Stimulated activated CD8-positive, alpha-beta memory T cell treated with anti-CD3 and anti-CD28 coated beads, Interleukin-15, amount 100 ng/mL, for 4 hours (primary cell): ENCODE measurements around the gene DEGS2.
"Not testable (repeated sequence)": the region's sequence is repeated elsewhere in the genome, so short reads cannot be mapped to it uniquely, and the experiment has no call there.

ENCODE experiments used
- DNase-seq, 2 donors: peaks; one replicate each; pipeline ENCODE4 v3.0.0-alpha.2; 2020; ENCODE audit warnings: low read depth in 2 of 2

The DEGS2 gene

DNA sequence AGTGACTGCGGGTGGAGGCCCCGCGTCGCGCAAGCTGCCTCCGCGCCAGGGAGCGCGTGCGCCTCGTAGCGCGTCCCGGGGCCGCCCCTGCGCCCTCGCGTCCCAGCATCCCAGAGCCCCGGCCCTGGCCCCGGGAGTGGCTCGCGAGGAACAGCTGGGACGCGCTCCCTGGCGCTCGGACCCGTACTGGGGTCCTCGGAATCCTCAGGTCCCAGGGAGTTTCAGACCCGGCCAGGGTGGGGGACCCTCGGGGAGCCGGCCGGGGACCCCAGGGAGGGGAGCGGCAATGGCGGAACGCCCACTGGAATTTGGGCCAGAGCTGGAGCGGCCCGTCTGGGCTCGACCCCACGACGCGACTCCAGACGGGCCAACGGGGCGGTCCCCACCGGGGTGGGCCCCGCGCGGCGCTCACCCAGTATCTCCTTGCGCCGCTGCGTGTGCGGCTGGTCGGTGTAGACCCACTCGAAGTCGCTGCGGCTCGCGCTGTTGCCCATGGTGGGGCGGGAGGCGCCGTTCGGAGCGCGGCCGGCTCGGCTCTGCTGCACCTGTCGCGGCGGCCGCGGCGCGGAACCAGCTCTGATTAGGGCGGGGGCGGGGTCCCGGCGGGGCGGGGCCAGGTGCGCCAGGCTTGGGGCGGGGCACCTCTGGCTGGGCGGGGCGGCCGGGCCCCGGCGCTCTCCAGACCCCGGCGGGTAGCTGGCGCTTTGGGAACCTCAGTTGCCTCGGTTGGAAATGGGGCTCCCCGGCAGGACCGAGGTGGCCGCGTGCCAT lies at the start of gene DEGS2:
TSS of gene DEGS2 (minus strand) at position 552 of the 771 bp plus-strand sequence. CDS start at position 494, 58 bp downstream.
- DNase-seq = peak in 1 of 2 donors; percentile 27

DNA sequence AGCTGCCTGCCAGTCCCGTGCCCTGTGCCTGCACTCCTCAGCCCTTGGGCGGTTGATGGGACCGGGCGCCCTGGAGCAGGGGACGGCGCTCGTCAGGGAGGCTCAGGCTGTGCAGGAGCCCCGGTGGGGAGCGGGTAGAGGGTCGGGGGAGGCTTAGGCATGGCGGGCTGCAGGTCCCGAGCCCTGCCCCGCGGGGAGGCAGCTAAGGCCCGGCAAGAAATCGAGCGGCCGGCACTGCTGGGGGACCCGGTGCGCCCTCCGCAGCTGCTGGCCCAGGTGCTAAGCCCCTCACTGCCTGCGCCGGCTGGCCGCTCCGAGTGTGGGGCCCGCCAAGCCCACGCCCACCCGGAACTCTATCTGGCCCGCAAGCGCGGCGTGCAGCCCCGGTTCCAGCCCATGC lies 48.7 kb upstream of the DEGS2 start:
- not testable (repeated sequence) for DNase-seq

DNA sequence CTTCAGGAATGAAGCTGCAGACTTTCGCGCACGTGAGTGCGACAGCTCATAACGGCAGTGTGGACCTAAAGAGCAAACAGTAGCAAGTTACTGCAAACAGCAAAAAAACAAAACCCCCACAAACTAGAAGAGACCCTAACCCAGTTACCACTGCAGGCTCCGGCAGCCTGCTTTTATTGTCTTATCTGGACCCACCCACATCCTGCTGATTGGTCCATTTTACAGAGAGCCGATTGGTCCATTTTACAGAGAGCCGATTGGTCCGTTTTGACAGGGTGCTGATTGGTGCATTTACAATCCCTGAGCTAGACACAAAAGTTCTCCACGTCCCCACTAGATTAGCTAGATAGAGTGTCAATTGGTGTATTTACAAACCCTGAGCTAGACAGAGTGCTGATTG lies 48.1 kb upstream of the DEGS2 start:
- not testable (repeated sequence) for DNase-seq

DNA sequence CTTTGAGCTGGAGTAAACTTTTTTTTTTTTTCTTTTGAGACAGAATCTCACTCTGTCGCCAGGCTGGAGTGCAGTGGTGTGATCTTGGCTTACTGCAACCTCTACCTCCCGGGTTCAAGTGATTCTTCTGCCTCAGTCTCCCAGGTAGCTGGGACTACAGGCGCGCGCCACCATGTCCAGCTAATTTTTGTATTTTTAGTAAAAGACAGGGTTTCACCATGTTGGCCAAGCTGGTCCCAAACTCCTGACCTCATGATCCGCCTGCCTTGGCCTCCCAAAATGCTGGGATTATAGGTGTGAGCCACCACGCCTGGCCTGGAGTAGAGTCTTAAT lies 45.4 kb upstream of the DEGS2 start:
- DNase-seq = not testable (repeated sequence)

DNA sequence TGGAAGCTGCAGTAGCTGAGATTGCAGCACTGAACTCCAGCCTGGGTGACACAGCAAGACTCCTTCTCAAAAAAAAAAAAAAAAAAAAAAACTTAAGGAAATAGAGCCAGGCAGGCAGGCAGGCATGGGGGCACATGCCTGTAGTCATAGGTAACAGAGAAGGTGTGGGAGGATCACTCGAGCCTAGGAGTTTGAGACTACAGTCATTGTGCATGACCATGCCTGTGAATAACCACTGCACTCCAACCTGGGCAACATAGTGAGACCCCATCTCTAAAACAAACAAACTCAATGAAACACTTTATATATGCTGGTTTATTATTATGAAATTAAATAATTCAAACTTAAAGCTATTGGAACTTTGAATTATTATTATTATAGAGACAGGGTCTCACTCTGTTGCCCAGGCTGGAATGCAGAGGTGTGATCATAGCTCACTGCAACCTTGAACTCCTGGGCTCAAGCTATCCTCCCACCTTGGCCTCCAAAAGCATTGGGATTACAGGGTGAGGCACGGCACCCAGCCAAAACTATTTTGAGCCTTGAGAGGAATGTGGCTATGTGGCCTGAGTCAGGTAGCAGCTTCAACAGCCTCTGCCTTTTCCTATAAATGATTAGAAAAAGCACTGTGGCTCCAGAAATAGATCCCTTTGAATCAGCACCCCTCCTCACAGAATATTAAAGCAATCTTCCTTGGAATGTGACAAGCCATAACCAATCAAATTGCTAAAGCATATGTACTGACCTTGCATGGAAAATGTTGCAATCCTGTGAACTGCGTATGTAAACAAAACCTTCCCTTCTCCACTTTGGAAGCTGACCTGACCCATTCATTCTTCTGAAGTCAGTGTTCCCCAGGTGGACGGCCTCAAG lies 44.8 kb upstream of the DEGS2 start:
- no peak for DNase-seq

DNA sequence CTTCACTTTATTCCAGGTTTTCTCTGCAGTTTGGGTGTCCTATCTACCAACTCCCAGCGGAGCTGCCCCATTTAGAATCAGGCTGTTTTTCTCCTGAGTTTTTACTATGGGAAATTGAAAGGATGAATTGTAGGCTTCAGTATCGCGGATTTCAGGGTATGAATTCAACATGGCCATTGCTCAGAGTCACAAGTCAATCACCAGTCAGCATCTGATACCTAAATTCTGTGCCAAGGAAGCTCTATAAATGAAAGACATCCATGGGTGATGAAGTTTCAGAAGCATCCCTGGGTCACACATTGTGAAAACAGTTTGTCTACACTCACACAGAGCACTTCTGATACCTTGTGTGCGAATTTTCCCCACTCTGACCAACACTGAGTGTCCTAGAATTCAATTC lies 43.7 kb upstream of the DEGS2 start:
- DNase-seq = no peak

GRCh38 chr14:100202712-100203111 lies 43.3 kb upstream of the DEGS2 start:
- no peak for DNase-seq

GRCh38 chr14:100201701-100202100 lies 42.3 kb upstream of the DEGS2 start:
- no peak for DNase-seq

DNA sequence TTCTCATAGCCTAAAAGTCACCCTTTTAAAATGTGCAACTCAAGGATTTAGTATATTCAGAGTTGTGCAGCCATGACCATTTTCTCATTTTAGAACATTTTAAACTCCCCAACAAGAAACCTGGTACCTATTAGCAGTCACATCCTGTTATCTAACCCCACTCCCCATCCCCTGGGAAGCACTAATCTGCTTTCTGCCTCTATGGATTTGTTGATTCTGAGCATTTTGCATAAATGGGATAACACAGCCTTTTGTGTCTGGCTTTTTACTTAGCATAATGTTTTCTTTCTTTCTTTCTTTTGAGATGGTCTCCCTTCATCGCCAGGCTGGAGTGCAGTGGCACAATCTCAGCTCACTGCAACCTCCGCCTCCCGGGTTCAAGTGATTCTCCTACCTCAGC lies 40.9 kb upstream of the DEGS2 start:
- no peak for DNase-seq

DNA sequence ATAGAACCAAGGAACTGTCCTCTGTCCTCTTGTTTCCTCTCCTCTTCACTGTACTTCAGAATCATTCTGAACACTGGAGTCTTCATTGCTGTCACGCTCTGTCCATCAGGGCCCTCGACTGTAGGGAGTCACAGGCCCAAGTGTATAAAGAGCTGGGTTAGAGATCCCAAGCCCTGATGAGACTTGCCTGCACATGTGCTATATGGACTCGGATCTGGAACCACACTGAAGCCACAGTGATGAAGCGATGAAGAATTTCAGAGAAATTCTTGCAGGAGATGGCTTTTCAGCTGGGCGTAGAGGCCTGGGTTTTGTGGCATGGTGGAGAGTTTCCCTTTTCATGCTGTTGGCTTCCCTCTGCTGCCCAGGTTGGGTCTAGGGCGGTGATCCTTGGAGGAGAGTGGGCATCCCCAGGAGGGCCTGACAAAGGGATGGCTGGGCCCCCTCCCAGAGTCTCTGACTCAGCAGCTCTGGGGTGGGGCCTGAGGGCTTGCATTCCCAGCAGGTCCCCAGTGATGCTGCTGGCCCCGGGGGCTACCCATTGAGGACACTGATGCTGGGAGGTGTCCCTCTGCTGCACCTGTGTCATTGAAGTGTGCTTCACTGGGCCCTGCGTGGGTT lies 39.9 kb upstream of the DEGS2 start:
- DNase-seq = no peak

GRCh38 chr14:100193417-100194357 lies 34.2 kb upstream of the DEGS2 start:
- no peak for DNase-seq

DNA sequence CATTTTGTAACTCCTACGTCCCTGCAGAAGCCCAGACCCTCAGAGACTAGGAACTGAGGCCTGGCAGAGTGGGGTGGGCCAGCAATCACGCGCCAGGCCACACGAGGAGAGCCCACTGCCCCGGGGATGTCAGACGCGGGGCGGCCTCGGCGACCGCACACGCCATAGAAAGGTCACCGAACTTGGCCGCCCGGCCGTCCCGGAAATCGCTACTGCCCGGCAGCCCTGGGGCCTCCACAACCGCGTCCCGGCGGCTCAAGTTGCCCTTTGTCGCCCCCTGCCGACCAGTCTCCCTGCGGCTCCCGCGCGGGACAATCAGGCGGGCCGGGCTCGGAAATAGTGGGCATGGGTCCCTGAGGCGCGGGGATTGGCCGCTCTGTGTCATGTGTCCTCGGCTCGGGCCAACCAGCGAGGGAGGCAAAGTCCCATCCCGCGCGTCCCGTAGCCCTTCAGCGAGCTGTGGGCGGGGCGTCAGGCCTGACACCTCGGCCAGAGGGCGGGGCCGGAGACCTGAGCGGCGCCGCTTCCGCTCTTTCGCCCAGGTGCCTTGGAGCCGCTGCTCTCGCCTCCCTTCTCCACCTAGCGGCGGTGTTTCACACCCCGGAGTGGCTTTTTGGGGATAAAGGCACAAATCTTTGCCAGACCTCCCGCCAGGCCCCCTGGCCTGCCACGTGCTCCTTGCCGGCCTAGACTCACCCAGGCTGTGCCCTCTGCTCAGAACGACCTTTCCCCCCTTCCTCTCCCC lies 33.4 kb upstream of the DEGS2 start:
- peak; percentile 99 for DNase-seq

GRCh38 chr14:100192250-100192671 lies 32.8 kb upstream of the DEGS2 start:
- DNase-seq = no peak

DNA sequence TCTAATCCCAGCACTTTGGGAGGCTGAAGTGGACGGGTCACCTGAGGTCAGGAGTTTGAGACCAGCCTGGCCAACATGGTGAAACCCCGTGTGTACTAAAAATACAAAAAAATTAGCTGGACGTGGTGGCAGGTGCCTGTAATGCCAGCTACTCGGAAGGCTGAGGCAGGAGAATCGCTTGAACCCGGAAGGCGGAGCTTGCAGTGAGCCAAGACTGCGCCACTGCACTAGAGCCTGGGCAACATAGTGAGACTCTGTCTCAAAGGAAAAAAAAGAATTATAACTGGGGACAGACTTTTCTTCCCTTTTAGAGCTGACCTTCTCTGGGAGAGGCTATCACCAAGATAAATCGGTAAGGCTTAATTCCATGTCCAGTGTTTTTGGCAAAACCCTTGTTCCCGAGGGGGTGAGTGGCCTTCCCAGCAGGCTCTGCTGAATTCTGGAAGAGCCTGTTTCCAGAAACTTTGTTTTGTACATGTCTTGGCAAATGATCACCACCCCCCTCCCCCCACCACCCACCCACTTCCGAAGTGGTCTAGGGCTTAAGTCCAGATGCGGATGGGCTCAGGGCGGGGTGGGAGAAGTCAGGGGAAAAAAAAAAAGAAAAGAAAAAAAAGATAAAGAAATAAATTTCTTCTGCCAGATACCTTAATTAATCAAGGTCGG lies 32.3 kb upstream of the DEGS2 start:
- no peak for DNase-seq

DNA sequence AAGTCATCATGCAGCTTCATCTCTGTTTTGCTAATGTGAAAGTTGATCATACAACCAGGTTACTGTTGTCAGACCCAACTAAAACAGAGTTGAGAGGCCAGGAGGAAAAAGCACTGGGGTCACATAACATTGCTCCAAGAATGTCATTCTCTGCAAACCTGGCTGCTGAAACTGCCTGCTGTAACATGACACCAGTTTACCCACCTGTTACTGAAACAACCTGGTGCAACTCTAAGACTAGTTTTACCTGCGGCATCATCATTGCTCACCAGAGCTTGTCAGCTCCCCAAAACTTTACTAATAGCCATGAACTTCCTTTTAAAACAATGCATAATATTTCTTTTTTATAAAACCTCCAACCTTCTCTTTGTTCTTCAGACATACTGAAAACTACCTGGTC lies 30.7 kb upstream of the DEGS2 start:
- no peak for DNase-seq

DNA sequence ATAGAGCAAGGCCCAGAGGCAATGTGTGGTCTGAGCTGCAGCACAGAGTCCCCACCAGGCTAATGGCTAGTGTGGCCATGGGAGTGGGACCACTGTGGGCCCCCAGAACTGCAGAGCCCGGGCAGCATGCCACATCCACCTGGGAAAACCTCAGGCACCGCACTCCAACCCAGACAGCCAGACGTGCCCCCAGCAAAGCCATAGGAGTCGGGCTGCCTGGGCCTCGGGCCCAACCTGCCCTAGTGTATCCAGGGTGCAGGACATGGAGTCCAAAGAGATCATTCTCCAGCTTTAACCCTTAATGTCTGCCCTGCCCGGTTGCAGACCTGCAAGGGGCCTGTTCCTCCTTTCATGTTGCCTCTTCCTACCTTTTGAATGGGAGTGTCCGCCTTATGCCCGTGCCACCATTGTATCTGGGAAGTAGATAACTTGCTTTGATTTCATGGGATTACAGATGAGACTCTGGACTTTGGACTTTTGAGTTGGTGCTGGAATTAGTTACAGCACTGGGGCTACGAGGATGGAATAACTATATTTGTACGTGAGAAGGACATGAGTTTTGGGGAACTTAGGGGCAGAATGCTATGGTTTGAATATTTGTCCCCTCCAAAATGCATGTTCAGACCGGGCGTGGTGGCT lies 29.1 kb upstream of the DEGS2 start:
- DNase-seq = no peak

GRCh38 chr14:100187247-100187833 lies 27.9 kb upstream of the DEGS2 start:
- no peak for DNase-seq

GRCh38 chr14:100181876-100182551 lies 22.6 kb upstream of the DEGS2 start:
- DNase-seq = not testable (repeated sequence)

DNA sequence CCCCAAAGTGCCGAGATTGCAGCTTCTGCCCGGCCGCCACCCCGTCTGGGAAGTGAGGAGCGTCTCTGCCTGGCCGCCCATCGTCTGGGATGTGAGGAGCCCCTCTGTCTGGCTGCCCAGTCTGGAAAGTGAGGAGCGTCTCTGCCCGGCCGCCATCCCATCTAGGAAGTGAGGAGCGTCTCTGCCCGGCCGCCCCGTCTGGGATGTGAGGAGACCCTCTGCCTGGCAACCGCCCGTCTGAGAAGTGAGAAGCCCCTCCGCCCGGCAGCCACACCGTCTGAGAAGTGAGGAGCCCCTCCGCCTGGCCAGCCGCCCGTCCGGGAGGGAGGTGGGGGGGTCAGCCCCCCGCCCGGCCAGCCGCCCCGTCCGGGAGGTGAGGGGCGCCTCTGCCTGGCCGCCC lies 21.2 kb upstream of the DEGS2 start:
- DNase-seq = not testable (repeated sequence)
